Omental fat pad (tissue), 4 donors: Measurements from ENCODE around the gene OPHN1. TPM values are rescaled to one million over a fixed set of nuclear protein-coding genes. Genes with fewer than 3 reads are reported as not detected.

ENCODE experiments used
- ATAC-seq: fragments of 150-250 bp; one replicate; pipeline ENCODE4 v1.9.1; 2016; ENCODE audit warnings: mild to moderate bottlenecking, moderate library complexity; ENCODE audit not compliant: low FRiP score
- DNase-seq: peaks from one replicate; pipeline ENCODE4 v3.0.0-alpha.2; 2019; ENCODE audit warnings: low spot score
- CTCF ChIP-seq, 3 donors: fragments of 450-650 bp; IDR thresholded peaks; one replicate each; pipeline ENCODE4 v1.5.1; 2016 to 2017; ENCODE audit warnings: antibody characterized with exemption in 3 of 3, mild to moderate bottlenecking in 3 of 3, moderate library complexity in 2 of 3
- total RNA-seq, 4 donors: library from RNA; depleted of rRNA; stranded (reverse); fragments of >200 nt; gene quantifications; one replicate each; pipeline ENCODE4 v1.1.0, GENCODE V29; 2016

OPHN1 gene
- total RNA-seq, 4 donors from 2014 or later = 5.3 to 24.1 (median 6.6) TPM

- DNase-seq = no peak
- no peak for TF ChIP-seq CTCF (IDR thresholded peaks at IDR 0.05)
- no peak for ATAC-seq
Observed at GRCh38 chrX:68121835-68122234, 311.5 kb downstream of the OPHN1 start.

GRCh38 chrX:68121371-68121770, 311.9 kb downstream of the OPHN1 start:
- no peak for TF ChIP-seq CTCF (IDR thresholded peaks at IDR 0.05)
- ATAC-seq = no peak
- no peak for DNase-seq

- DNase-seq (no peak), ATAC-seq (no peak)
- no peak for TF ChIP-seq CTCF (IDR thresholded peaks at IDR 0.05)
Observed at GRCh38 chrX:68115371-68115770, 317.9 kb downstream of the OPHN1 start.

- DNase-seq = no peak
- no peak for ATAC-seq
- no peak for TF ChIP-seq CTCF (IDR thresholded peaks at IDR 0.05)
Observed at GRCh38 chrX:68114573-68115129, 318.6 kb downstream of the OPHN1 start.

- DNase-seq = no peak
- ATAC-seq = no peak
- no peak for TF ChIP-seq CTCF (IDR thresholded peaks at IDR 0.05)
Observed at GRCh38 chrX:68113837-68114572, 319.3 kb downstream of the OPHN1 start.

- DNase-seq = no peak
- ATAC-seq = no peak
- TF ChIP-seq CTCF (IDR thresholded peaks at IDR 0.05) = no peak
Observed at GRCh38 chrX:68112321-68112720, 321.0 kb downstream of the OPHN1 start.

- TF ChIP-seq CTCF (IDR thresholded peaks at IDR 0.05) = no peak
- ATAC-seq (no peak), DNase-seq (no peak)
Observed at GRCh38 chrX:68109162-68109561, 324.1 kb downstream of the OPHN1 start.
